Measurements from ENCODE around the gene UNC50.
"Not testable (repeated sequence)": the region's sequence is repeated elsewhere in the genome, so short reads cannot be mapped to it uniquely, and the experiment has no call there.

The UNC50 gene

GRCh38 chr2:98576666-98577312 is 31.6 kb upstream of the UNC50 start:
- no peak for DNase-seq (ENCODE audit: low read depth, low spot score)

- no peak for DNase-seq (ENCODE audit: low read depth, low spot score)
Measured at GRCh38 chr2:98577313-98577712, 31.1 kb upstream of the UNC50 start.

- DNase-seq (ENCODE audit: low read depth, low spot score) = no peak
Measured at GRCh38 chr2:98578231-98578630, 30.2 kb upstream of the UNC50 start.

- DNase-seq (ENCODE audit: low read depth, low spot score) = no peak
Measured at GRCh38 chr2:98579926-98580325, 28.5 kb upstream of the UNC50 start.

GRCh38 chr2:98580656-98581284 is 27.6 kb upstream of the UNC50 start:
- DNase-seq (ENCODE audit: low read depth, low spot score) = no peak

- no peak for DNase-seq (ENCODE audit: low read depth, low spot score)
Measured at GRCh38 chr2:98582523-98582922, 25.9 kb upstream of the UNC50 start.

GRCh38 chr2:98583276-98583675 is 25.1 kb upstream of the UNC50 start:
- no peak for DNase-seq (ENCODE audit: low read depth, low spot score)

GRCh38 chr2:98583816-98584618 is 24.4 kb upstream of the UNC50 start:
- no peak for DNase-seq (ENCODE audit: low read depth, low spot score)

GRCh38 chr2:98585386-98585785 is 23.0 kb upstream of the UNC50 start:
- DNase-seq (ENCODE audit: low read depth, low spot score) = no peak

GRCh38 chr2:98586551-98587140 is 21.7 kb upstream of the UNC50 start:
- no peak for DNase-seq (ENCODE audit: low read depth, low spot score)

GRCh38 chr2:98588880-98589431 is 19.4 kb upstream of the UNC50 start:
- no peak for DNase-seq (ENCODE audit: low read depth, low spot score)

- DNase-seq (ENCODE audit: low read depth, low spot score) = no peak
Measured at GRCh38 chr2:98589489-98589888, 18.9 kb upstream of the UNC50 start.

GRCh38 chr2:98592565-98592964 is 15.8 kb upstream of the UNC50 start:
- no peak for DNase-seq (ENCODE audit: low read depth, low spot score)

- DNase-seq (ENCODE audit: low read depth, low spot score) = not testable (repeated sequence)
Measured at GRCh38 chr2:98594665-98595064, 13.7 kb upstream of the UNC50 start.

- DNase-seq (ENCODE audit: low read depth, low spot score) = no peak
Measured at GRCh38 chr2:98598781-98599428, 9.5 kb upstream of the UNC50 start.

- DNase-seq (ENCODE audit: low read depth, low spot score) = no peak
Measured at GRCh38 chr2:98601532-98602132, 6.8 kb upstream of the UNC50 start.

- no peak for DNase-seq (ENCODE audit: low read depth, low spot score)
Measured at GRCh38 chr2:98604547-98604946, 3.8 kb upstream of the UNC50 start.

GRCh38 chr2:98605076-98605475 is 3.3 kb upstream of the UNC50 start:
- no peak for DNase-seq (ENCODE audit: low read depth, low spot score)

- DNase-seq (ENCODE audit: low read depth, low spot score) = no peak
Measured at GRCh38 chr2:98606431-98606830, 2.0 kb upstream of the UNC50 start.

GRCh38 chr2:98607104-98607503 is 1.3 kb upstream of the UNC50 start:
- DNase-seq (ENCODE audit: low read depth, low spot score) = no peak

- no peak for DNase-seq (ENCODE audit: low read depth, low spot score)
Measured at GRCh38 chr2:98607741-98608115, 661 bp upstream of the UNC50 start.

Data from smooth muscle cell of the brain vasculature (primary cell).